ENCODE data around the gene DENND4A. TPM values are rescaled to one million over a fixed set of nuclear protein-coding genes. Genes with fewer than 3 reads are reported as not detected.

Gene DENND4A
- total RNA-seq, 1 donor from 2014 or later, result 23.7 TPM

- no peak for TF ChIP-seq CTCF (IDR thresholded peaks at IDR 0.05; ENCODE audit: partially characterized antibody, unreplicated experiment)
- Mint-ChIP-seq H3K4me3 (ENCODE audit: unreplicated experiment) (no peak overlapping the region), H3K9me3 (ENCODE audit: unreplicated experiment) (no peaks in the 10 kb centered on the region), H3K4me1 (ENCODE audit: low read depth, unreplicated experiment) (peaks cover 4% of the 10 kb centered on the region), H3K27me3 (ENCODE audit: unreplicated experiment) (peaks cover 4% of the 10 kb centered on the region), H3K36me3 (ENCODE audit: unreplicated experiment) (no peaks in the 10 kb centered on the region), H3K27ac (ENCODE audit: unreplicated experiment) (no peak overlapping the region)
- no peak for DNase-seq
Observed at GRCh38 chr15:65633752-65634151, 158.3 kb downstream of the DENND4A start.

- no peak overlapping the region for H3K4me3 Mint-ChIP-seq (ENCODE audit: unreplicated experiment)
- DNase-seq, result no peak
Observed at GRCh38 chr15:65632780-65633375, 159.2 kb downstream of the DENND4A start.

GRCh38 chr15:65631503-65631902 is 160.6 kb downstream of the DENND4A start:
- Mint-ChIP-seq H3K27ac (ENCODE audit: unreplicated experiment) (no peak overlapping the region), H3K4me1 (ENCODE audit: low read depth, unreplicated experiment) (no peaks in the 10 kb centered on the region), H3K4me3 (ENCODE audit: unreplicated experiment) (no peak overlapping the region), H3K9me3 (ENCODE audit: unreplicated experiment) (no peaks in the 10 kb centered on the region), H3K36me3 (ENCODE audit: unreplicated experiment) (no peaks in the 10 kb centered on the region), H3K27me3 (ENCODE audit: unreplicated experiment) (peaks cover 3% of the 10 kb centered on the region)
- no peak for DNase-seq
- no peak for TF ChIP-seq CTCF (IDR thresholded peaks at IDR 0.05; ENCODE audit: partially characterized antibody, unreplicated experiment)

More at GRCh38 chr15:65632780-65633375, 159.2 kb downstream of the DENND4A start:
- Mint-ChIP-seq H3K27me3 (ENCODE audit: unreplicated experiment) (peaks cover 4% of the 10 kb centered on the region), H3K36me3 (ENCODE audit: unreplicated experiment) (no peaks in the 10 kb centered on the region), H3K4me1 (ENCODE audit: low read depth, unreplicated experiment) (no peaks in the 10 kb centered on the region), H3K9me3 (ENCODE audit: unreplicated experiment) (no peaks in the 10 kb centered on the region), H3K27ac (ENCODE audit: unreplicated experiment) (no peak overlapping the region)
- TF ChIP-seq CTCF (IDR thresholded peaks at IDR 0.05; ENCODE audit: partially characterized antibody, unreplicated experiment), result no peak

GRCh38 chr15:65630760-65631159 is 161.3 kb downstream of the DENND4A start:
- H3K27ac Mint-ChIP-seq (ENCODE audit: unreplicated experiment), result no peak overlapping the region
- no peaks in the 10 kb centered on the region for H3K9me3 Mint-ChIP-seq (ENCODE audit: unreplicated experiment)
- DNase-seq, result no peak
- no peaks in the 10 kb centered on the region for H3K4me1 Mint-ChIP-seq (ENCODE audit: low read depth, unreplicated experiment)
- no peaks in the 10 kb centered on the region for H3K36me3 Mint-ChIP-seq (ENCODE audit: unreplicated experiment)
- peaks cover 3% of the 10 kb centered on the region for H3K27me3 Mint-ChIP-seq (ENCODE audit: unreplicated experiment)
- TF ChIP-seq CTCF (IDR thresholded peaks at IDR 0.05; ENCODE audit: partially characterized antibody, unreplicated experiment), result no peak
- no peak overlapping the region for H3K4me3 Mint-ChIP-seq (ENCODE audit: unreplicated experiment)

GRCh38 chr15:65629548-65629947 is 162.5 kb downstream of the DENND4A start:
- no peak for TF ChIP-seq CTCF (IDR thresholded peaks at IDR 0.05; ENCODE audit: partially characterized antibody, unreplicated experiment)
- no peaks in the 10 kb centered on the region for H3K9me3 Mint-ChIP-seq (ENCODE audit: unreplicated experiment)
- H3K27me3 Mint-ChIP-seq (ENCODE audit: unreplicated experiment), result peaks cover 3% of the 10 kb centered on the region
- H3K4me3 Mint-ChIP-seq (ENCODE audit: unreplicated experiment), result no peak overlapping the region
- H3K36me3 Mint-ChIP-seq (ENCODE audit: unreplicated experiment), result peaks cover 1% of the 10 kb centered on the region
- H3K27ac Mint-ChIP-seq (ENCODE audit: unreplicated experiment), result no peak overlapping the region
- no peaks in the 10 kb centered on the region for H3K4me1 Mint-ChIP-seq (ENCODE audit: low read depth, unreplicated experiment)
- no peak for DNase-seq
